Hepatic stellate cell (primary cell): ENCODE results near the gene FUBP3.
"Not testable (repeated sequence)": the region's sequence is repeated elsewhere in the genome, so short reads cannot be mapped to it uniquely, and the experiment has no call there.

Experiments
- DNase-seq: peaks from one replicate; pipeline ENCODE4 v3.0.0; 2011; ENCODE audit warnings: low spot score

Gene FUBP3

GRCh38 chr9:130682421-130683121 lies 103.2 kb downstream of the FUBP3 start:
- DNase-seq, result peak; percentile 86

GRCh38 chr9:130685104-130685503 lies 105.7 kb downstream of the FUBP3 start:
- DNase-seq, result no peak

GRCh38 chr9:130685945-130686344 lies 106.6 kb downstream of the FUBP3 start:
- DNase-seq, result not testable (repeated sequence)

GRCh38 chr9:130687615-130688014 lies 108.2 kb downstream of the FUBP3 start:
- DNase-seq, result no peak
